ENCODE results near the gene URM1. TPM values are rescaled to one million over a fixed set of nuclear protein-coding genes. Genes with fewer than 3 reads are reported as not detected.

URM1 gene
- total RNA-seq, 2 experiments from 2014 or later, result 60.7 to 63.4 TPM

GRCh38 chr9:128339761-128340690, 31.1 kb upstream of the URM1 start, which contains the start of gene SLC27A4:
Gene SLC27A4, plus strand, starts transcription at chr9:128340527. Its CDS starts 2,606 bp downstream, at chr9:128343133.
- no peaks in the 10 kb centered on the region for H3K27me3 Mint-ChIP-seq
- no peaks in the 10 kb centered on the region for H3K9me3 Mint-ChIP-seq
- H3K4me1 Mint-ChIP-seq, result peaks cover 4% of the 10 kb centered on the region
- peak within 1 kb of the TSS; percentile 92 for H3K27ac Mint-ChIP-seq
- POLR2A ChIA-PET, result interaction anchor here (0.8 to 1.0 kb wide), 2 partner anchors 40 to 64 kb away, joined by 3 to 4 read pairs; partner anchors contain the start of genes GOLGA2 and SWI5
- ATAC-seq (ENCODE audit: low read depth) (peak; percentile 90), DNase-seq (peak; percentile 90)
- H3K4me3 Mint-ChIP-seq, result peak within 1 kb of the TSS; percentile 92
- H3K36me3 Mint-ChIP-seq, result no peaks in the 10 kb centered on the region

DNA sequence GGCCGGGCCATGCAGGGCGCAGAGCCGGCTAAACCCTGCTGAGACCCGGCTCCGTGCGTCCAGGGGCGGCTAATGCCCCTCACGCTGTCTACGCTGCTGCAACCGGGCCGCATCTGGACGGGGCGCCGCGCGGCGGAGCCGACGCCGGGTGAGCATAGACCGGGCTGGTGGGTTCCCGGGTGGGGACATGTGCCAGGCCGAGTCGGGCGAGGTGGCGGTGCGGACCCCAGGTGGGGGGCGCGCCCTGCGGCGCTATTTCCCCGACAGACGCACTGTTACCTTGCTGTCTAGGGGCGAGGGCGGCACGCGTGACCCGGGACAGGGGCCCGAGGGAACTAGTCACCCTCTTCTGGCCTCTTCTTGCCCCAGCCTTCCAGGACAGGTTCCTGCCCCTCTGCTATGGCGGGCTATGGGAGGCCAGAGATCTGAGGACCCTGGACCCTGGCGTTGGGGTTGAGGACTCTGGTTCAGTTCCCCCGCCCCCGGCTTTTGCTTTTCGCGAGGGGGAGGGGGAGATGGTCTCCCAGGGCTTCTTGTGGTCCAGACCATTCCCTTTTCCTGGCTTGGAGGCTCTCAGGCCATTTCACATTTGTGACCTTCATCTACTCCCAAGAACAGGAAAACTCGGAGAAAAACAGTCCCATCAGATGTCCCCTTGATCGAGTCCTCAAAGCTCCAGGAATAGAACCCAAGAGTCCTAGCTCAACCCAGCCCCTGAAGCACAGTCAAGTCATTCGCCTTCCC, 30.3 kb upstream of the URM1 start:
- H3K36me3 Mint-ChIP-seq, result no peaks in the 10 kb centered on the region
- no peaks in the 10 kb centered on the region for H3K27me3 Mint-ChIP-seq
- peak overlapping the region; percentile 81 for H3K27ac Mint-ChIP-seq
- DNase-seq (no peak), ATAC-seq (ENCODE audit: low read depth) (peak; percentile 58)
- peak overlapping the region; percentile 92 for H3K4me3 Mint-ChIP-seq
- H3K9me3 Mint-ChIP-seq, result no peaks in the 10 kb centered on the region
- POLR2A ChIA-PET, result interaction anchor here (0.8 to 1.0 kb wide), 3 partner anchors 30 to 65 kb away, joined by 3 to 4 read pairs (median 4); partner anchors contain the start of genes GOLGA2, SWI5 and URM1
- H3K4me1 Mint-ChIP-seq, result peaks cover 4% of the 10 kb centered on the region

DNA sequence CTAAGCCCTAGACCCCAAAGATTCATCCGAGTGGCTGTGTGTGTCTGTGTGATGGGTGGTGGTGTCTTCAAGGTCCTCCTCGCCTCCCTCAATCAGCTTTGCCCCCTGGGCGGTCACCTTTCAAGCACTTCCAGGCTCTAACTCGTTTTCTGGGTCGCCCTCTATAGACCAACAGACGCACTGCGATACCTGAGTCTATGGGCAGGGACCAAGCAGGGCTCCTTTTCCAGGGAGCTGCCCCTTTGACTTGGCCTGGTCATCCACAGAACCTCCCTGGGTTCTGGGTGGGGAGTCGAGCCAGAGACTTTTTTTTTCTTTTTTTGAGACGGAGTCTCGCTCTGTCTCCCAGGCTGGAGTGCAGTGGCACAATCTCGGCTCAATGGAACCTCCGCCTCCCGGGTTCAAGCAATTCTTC, 29.7 kb upstream of the URM1 start:
- POLR2A ChIA-PET, result interaction anchor here (1.0 kb wide), 1 partner anchor 29 kb away, joined by 4 read pairs; the partner anchor contains the start of gene URM1
- no peaks in the 10 kb centered on the region for H3K27me3 Mint-ChIP-seq
- peak; percentile 70 for DNase-seq

GRCh38 chr9:128342971-128343680, 28.0 kb upstream of the URM1 start:
- peaks cover 4% of the 10 kb centered on the region for H3K4me1 Mint-ChIP-seq
- no peaks in the 10 kb centered on the region for H3K36me3 Mint-ChIP-seq
- DNase-seq (no peak), ATAC-seq (ENCODE audit: low read depth) (no peak)
- H3K27ac Mint-ChIP-seq, result no peak overlapping the region
- H3K9me3 Mint-ChIP-seq, result no peaks in the 10 kb centered on the region
- POLR2A ChIA-PET, result no interaction called here
- no peaks in the 10 kb centered on the region for H3K27me3 Mint-ChIP-seq
- H3K4me3 Mint-ChIP-seq, result no peak overlapping the region

More for the DNA sequence above, 29.7 kb upstream of the URM1 start:
- H3K9me3 Mint-ChIP-seq, result no peaks in the 10 kb centered on the region
- peaks cover 4% of the 10 kb centered on the region for H3K4me1 Mint-ChIP-seq
- no peaks in the 10 kb centered on the region for H3K36me3 Mint-ChIP-seq
- peak overlapping the region; percentile 81 for H3K27ac Mint-ChIP-seq
- peak; percentile 57 for ATAC-seq (ENCODE audit: low read depth)
- H3K4me3 Mint-ChIP-seq, result peak overlapping the region; percentile 92

- H3K4me3 Mint-ChIP-seq, result no peak overlapping the region
- no peaks in the 10 kb centered on the region for H3K27me3 Mint-ChIP-seq
- POLR2A ChIA-PET, result no interaction called here
Observed at GRCh38 chr9:128343855-128344254, 27.3 kb upstream of the URM1 start.

DNA sequence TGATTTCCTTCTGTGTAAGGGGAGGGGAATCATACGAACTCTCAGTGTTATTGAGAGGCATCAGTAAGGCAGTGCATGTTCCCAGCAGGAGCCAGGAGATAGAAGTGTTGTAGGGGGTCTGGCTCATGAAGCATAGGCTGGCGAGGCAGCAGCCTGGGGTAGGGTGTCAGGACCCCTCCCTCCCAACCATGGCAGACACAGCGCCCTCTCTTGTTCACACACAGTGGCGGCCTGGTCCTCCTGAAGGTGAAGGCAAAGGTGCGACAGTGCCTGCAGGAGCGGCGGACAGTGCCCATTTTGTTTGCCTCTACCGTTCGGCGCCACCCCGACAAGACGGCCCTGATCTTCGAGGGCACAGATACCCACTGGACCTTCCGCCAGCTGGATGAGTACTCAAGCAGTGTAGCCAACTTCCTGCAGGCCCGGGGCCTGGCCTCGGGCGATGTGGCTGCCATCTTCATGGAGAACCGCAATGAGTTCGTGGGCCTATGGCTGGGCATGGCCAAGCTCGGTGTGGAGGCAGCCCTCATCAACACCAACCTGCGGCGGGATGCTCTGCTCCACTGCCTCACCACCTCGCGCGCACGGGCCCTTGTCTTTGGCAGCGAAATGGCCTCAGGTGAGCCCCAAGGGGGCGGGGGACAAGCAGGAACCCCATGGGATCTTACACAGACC, 26.1 kb upstream of the URM1 start:
- Mint-ChIP-seq H3K27ac (no peak overlapping the region), H3K36me3 (peaks cover 3% of the 10 kb centered on the region), H3K27me3 (no peaks in the 10 kb centered on the region), H3K9me3 (no peaks in the 10 kb centered on the region), H3K4me1 (peaks cover 4% of the 10 kb centered on the region), H3K4me3 (no peak overlapping the region)
- ATAC-seq (ENCODE audit: low read depth) (no peak), DNase-seq (no peak)
- POLR2A ChIA-PET, result no interaction called here

More at GRCh38 chr9:128343855-128344254, 27.3 kb upstream of the URM1 start:
- Mint-ChIP-seq H3K27ac (no peak overlapping the region), H3K4me1 (peaks cover 4% of the 10 kb centered on the region), H3K36me3 (no peaks in the 10 kb centered on the region), H3K9me3 (no peaks in the 10 kb centered on the region)
- ATAC-seq (ENCODE audit: low read depth) (no peak), DNase-seq (no peak)

DNA sequence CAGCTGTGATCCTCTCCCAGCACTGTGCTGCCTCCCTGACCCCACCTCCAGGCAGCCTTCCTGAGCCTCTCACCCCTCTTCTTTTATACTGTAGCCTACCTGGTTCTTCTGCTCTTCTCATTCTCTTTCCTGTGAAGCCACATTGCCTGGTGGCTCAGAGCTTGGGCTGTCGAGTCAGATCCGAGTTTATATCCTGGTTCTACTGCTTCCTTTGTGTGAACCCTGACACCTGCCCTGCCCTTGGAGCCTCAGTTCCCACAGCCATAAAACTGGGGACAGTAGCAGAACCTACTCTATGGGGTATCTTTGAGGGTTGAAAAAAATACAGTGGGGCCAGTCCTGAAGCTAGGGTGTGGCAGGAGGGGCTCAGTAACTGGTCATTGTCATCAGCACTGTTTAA, 22.0 kb upstream of the URM1 start:
- peaks cover 5% of the 10 kb centered on the region for H3K36me3 Mint-ChIP-seq
- H3K27ac Mint-ChIP-seq, result peak overlapping the region; percentile 14
- no peaks in the 10 kb centered on the region for H3K9me3 Mint-ChIP-seq
- H3K4me1 Mint-ChIP-seq, result no peaks in the 10 kb centered on the region
- no peaks in the 10 kb centered on the region for H3K27me3 Mint-ChIP-seq
- POLR2A ChIA-PET, result no interaction called here
- H3K4me3 Mint-ChIP-seq, result no peak overlapping the region
- ATAC-seq (ENCODE audit: low read depth), result no peak
- no peak for DNase-seq

DNA sequence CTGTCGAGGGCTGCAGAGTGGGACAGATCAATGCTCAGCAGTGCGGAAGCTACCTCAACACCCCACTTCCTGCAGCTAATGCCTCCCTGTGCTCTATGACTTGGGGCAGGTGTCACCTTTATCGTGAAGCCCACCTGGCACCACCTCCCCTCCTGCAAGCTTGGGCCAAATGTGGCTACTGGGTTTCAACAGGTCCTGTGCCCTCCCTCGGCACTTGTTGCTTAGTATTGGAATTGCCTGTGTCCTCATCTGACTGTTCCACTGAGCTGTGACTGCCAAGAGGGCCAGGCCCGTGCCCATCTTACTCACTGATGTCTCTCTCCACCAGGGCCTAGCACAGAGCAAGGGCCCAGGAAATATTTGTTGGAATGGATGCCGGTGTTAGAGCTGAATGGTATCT, 21.4 kb upstream of the URM1 start:
- Mint-ChIP-seq H3K36me3 (peaks cover 5% of the 10 kb centered on the region), H3K27ac (no peak overlapping the region), H3K4me1 (no peaks in the 10 kb centered on the region), H3K4me3 (no peak overlapping the region), H3K9me3 (no peaks in the 10 kb centered on the region), H3K27me3 (no peaks in the 10 kb centered on the region)
- no peak for DNase-seq
- no peak for ATAC-seq (ENCODE audit: low read depth)
- POLR2A ChIA-PET, result no interaction called here

GRCh38 chr9:128355451-128355850, 15.7 kb upstream of the URM1 start:
- H3K36me3 Mint-ChIP-seq, result peaks cover 4% of the 10 kb centered on the region

GRCh38 chr9:128358090-128358489, 13.1 kb upstream of the URM1 start:
- ATAC-seq (ENCODE audit: low read depth), result no peak
- POLR2A ChIA-PET, result no interaction called here
- H3K4me1 Mint-ChIP-seq, result peaks cover 4% of the 10 kb centered on the region

More at GRCh38 chr9:128355451-128355850, 15.7 kb upstream of the URM1 start:
- ATAC-seq (ENCODE audit: low read depth) (no peak), DNase-seq (no peak)
- H3K27me3 Mint-ChIP-seq, result no peaks in the 10 kb centered on the region
- H3K4me1 Mint-ChIP-seq, result no peaks in the 10 kb centered on the region
- no peak overlapping the region for H3K27ac Mint-ChIP-seq
- no peaks in the 10 kb centered on the region for H3K9me3 Mint-ChIP-seq
- H3K4me3 Mint-ChIP-seq, result no peak overlapping the region
- POLR2A ChIA-PET, result no interaction called here

DNA sequence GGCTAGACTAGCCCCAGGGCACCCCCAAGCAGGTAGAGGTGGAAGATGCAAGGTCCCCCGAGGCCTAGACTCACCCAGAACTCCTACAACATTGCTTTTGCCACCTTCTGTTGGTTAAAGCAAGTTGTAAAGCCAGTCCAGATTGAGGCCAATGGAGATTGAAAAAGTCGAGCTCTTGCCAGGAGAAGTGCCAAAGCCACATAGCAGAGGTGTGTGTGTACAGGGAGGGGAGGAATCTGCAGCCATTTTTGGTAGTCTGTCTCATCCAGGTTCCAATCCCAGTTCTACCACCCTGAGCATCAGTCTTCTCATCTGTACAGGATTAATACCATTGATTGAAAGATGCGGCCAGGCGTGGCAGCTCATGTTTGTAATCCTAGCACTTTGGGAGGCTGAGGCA, 12.3 kb upstream of the URM1 start:
- H3K9me3 Mint-ChIP-seq, result no peaks in the 10 kb centered on the region
- H3K36me3 Mint-ChIP-seq, result peaks cover 3% of the 10 kb centered on the region
- no peak overlapping the region for H3K4me3 Mint-ChIP-seq
- DNase-seq (no peak), ATAC-seq (ENCODE audit: low read depth) (no peak)
- H3K27me3 Mint-ChIP-seq, result no peaks in the 10 kb centered on the region
- H3K27ac Mint-ChIP-seq, result no peak overlapping the region
- H3K4me1 Mint-ChIP-seq, result peaks cover 4% of the 10 kb centered on the region
- POLR2A ChIA-PET, result no interaction called here

More at GRCh38 chr9:128358090-128358489, 13.1 kb upstream of the URM1 start:
- H3K27me3 Mint-ChIP-seq, result no peaks in the 10 kb centered on the region
- H3K27ac Mint-ChIP-seq, result no peak overlapping the region
- peaks cover 3% of the 10 kb centered on the region for H3K36me3 Mint-ChIP-seq
- no peak overlapping the region for H3K4me3 Mint-ChIP-seq
- DNase-seq, result no peak
- H3K9me3 Mint-ChIP-seq, result no peaks in the 10 kb centered on the region

DNA sequence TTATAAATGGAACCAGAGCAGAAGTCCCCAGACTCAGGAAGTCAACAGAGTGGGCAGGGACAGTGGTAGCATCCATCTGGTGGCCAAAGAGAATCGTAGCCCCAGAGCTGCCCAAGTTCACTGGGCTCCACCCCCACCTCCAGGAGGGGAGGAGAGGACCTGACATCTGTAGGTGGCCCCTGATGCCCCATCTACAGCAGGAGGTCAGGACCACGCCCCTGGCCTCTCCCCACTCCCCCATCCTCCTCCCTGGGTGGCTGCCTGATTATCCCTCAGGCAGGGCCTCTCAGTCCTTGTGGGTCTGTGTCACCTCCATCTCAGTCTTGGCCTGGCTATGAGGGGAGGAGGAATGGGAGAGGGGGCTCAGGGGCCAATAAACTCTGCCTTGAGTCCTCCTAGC, 10.3 kb upstream of the URM1 start:
- POLR2A ChIA-PET, result interaction anchor here (0.8 to 2.5 kb wide), 2 partner anchors 11 to 59 kb away, joined by 3 to 23 read pairs; partner anchors contain the start of gene URM1
- ATAC-seq (ENCODE audit: low read depth) (no peak), DNase-seq (no peak)
- no peak overlapping the region for H3K27ac Mint-ChIP-seq
- no peaks in the 10 kb centered on the region for H3K27me3 Mint-ChIP-seq
- H3K4me3 Mint-ChIP-seq, result no peak overlapping the region
- no peaks in the 10 kb centered on the region for H3K9me3 Mint-ChIP-seq
- H3K4me1 Mint-ChIP-seq, result peaks cover 8% of the 10 kb centered on the region
- H3K36me3 Mint-ChIP-seq, result peaks cover 3% of the 10 kb centered on the region
